Prostate gland (tissue), 2 donors: ENCODE measurements around the gene SEMA5A.

Experiments used
- CTCF ChIP-seq, 4 experiments: fragments of 200-600 bp in 2 of 4; fragments of 450-650 bp in 2 of 4; sonication (generic) in 2 of 4; IDR thresholded peaks; 1 replicate in 3 of 4; 2 replicates in 1 of 4; pipeline ENCODE4 v1.5.1; 2016 to 2019; ENCODE audit warnings: antibody characterized with exemption in 4 of 4, mild to moderate bottlenecking in 2 of 4, moderate library complexity in 2 of 4
- POLR2AphosphoS5 ChIP-seq: sonication (generic); formaldehyde crosslinking; IDR thresholded peaks from one replicate; pipeline ENCODE4 v1.6.1; 2017; ENCODE audit warnings: antibody characterized with exemption

GRCh38 chr5:9523090-9523823 lies 22.6 kb downstream of the SEMA5A start:
- TF ChIP-seq CTCF (IDR thresholded peaks at IDR 0.05) (no peak), POLR2AphosphoS5 (no peak)
